Measurements from ENCODE around the gene ACACA. TPM values are rescaled to one million over a fixed set of nuclear protein-coding genes. Genes with fewer than 3 reads are reported as not detected.

ACACA gene
- 10 to 100 TPM; 22.9 to 23.9 (median 23.6) TPM for total RNA-seq
- 29.1 TPM for total RNA-seq (2013)

DNA sequence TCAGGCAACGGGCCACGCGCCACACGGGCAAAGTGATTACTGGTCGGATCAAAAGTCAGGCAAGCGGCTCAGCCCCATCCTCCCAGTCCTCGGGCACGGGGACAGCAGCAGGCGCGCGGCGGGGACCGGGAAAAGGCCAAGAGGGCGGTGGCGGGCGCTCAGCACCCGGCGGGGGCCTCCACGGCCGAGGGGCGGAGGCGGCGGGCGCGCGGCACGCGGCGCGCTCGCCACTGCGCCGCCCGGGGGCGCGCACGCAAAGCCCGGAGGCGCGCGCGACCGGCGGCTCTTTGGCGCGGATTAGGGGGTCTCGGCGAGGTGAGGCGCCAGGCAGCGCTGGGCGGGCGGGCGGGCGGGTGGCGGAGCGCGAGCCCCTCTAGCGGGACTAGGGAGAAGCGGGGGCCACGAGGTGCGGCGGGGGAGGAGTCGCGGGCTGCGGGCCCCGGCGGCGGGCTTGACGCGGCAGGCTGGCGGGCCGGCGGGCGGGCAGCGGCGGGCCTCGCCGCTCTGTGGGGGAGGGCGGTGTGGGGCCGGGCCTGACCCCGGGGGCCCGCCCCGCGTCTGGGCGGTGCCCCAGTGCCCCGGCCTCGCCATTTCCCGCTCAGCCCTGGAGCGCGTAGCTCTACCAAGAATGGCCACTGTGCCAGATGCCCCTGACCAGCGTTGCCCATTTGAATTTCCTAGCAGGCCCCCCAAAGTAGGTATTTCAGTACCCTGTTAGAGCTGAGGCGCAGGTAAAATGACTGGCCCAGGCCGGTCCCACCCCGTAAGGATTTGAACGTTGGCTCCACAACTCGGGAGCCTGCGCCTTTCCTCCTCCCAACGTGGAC is at the start of gene ACACA, which contains the start of gene TADA2A:
ACACA (minus strand) TSS at position 202 of the 827 bp plus-strand sequence. CDS start 537 bp downstream, outside the sequence.
TADA2A (plus strand) TSS at position 252 of the 827 bp plus-strand sequence. CDS start 4,480 bp downstream, outside the sequence.
- peak; percentile 78 to 85 for DNase-seq
- peaks cover 19% of the 10 kb centered on the region for H3K4me1 ChIP-seq (ENCODE audit: control insufficient read depth, insufficient read depth, low read length)
- Mint-ChIP-seq H3K9me3 (no peaks in the 10 kb centered on the region), H3K36me3 (no peaks in the 10 kb centered on the region), H3K4me1 (peaks cover 9 to 17% of the 10 kb centered on the region in 2 donors), H3K4me3 (peak within 1 kb of the TSS; percentile 95), H3K27me3 (ENCODE audit: low read depth in 2 of 2) (no peaks in the 10 kb centered on the region), H3K27ac (peak within 1 kb of the TSS; percentile 87 to 91)
- WGBS (ENCODE audit: insufficient coverage), result under 1% methylated on average over 98 of the region's 98 CpGs
- no peaks in the 10 kb centered on the region for H3K36me3 ChIP-seq (ENCODE audit: control insufficient read depth, insufficient read depth, low read length)
- intact Hi-C loops (cut with micrococcal nuclease), result loop anchor here (1.0 kb wide), 1 partner anchor 48 kb away; no protein-coding TSS in a partner anchor
- ATAC-seq, result peak; percentile 94 to 99 (median 96)
- H3K27me3 ChIP-seq (ENCODE audit: control insufficient read depth, insufficient read depth, low read length), result no peaks in the 10 kb centered on the region
- TF ChIP-seq, protein P1, sequence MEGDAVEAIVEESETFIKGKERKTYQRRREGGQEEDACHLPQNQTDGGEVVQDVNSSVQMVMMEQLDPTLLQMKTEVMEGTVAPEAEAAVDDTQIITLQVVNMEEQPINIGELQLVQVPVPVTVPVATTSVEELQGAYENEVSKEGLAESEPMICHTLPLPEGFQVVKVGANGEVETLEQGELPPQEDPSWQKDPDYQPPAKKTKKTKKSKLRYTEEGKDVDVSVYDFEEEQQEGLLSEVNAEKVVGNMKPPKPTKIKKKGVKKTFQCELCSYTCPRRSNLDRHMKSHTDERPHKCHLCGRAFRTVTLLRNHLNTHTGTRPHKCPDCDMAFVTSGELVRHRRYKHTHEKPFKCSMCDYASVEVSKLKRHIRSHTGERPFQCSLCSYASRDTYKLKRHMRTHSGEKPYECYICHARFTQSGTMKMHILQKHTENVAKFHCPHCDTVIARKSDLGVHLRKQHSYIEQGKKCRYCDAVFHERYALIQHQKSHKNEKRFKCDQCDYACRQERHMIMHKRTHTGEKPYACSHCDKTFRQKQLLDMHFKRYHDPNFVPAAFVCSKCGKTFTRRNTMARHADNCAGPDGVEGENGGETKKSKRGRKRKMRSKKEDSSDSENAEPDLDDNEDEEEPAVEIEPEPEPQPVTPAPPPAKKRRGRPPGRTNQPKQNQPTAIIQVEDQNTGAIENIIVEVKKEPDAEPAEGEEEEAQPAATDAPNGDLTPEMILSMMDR (IDR thresholded peaks at IDR 0.05), result no peak
- peak within 1 kb of the TSS; percentile 81 for H3K4me3 ChIP-seq (ENCODE audit: low read length)
- no peaks in the 10 kb centered on the region for H3K9me3 ChIP-seq (ENCODE audit: control insufficient read depth, insufficient read depth, low read length)
- peak within 1 kb of the TSS; percentile 71 for H3K27ac ChIP-seq (ENCODE audit: low read length)

DNA sequence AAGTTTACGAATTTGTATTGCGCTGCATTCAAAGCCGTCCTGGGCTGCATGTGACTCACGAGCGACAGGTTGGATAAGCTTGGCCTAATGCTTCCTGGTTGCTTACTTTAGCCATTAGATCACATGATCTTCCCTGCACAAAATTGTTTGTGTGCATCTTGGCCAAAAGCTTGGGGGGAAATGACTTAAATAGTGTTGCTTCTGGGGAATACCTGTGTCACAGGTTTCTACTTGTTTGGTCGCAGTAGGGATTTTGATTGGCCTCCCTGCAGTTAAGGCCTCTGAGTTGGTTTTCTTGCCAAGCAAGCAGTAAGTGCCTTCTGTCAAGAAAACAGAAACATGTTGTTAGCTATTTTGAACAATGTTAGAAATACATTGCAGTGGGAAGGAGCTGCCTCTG is 43.5 kb upstream of the ACACA start:
- no peaks in the 10 kb centered on the region for H3K36me3 Mint-ChIP-seq
- H3K9me3 Mint-ChIP-seq, result no peaks in the 10 kb centered on the region
- H3K4me3 Mint-ChIP-seq, result no peak overlapping the region
- TF ChIP-seq, protein P1 (IDR thresholded peaks at IDR 0.05), result no peak
- H3K36me3 ChIP-seq (ENCODE audit: control insufficient read depth, insufficient read depth, low read length), result peaks cover 25% of the 10 kb centered on the region
- H3K9me3 ChIP-seq (ENCODE audit: control insufficient read depth, insufficient read depth, low read length), result no peaks in the 10 kb centered on the region
- H3K27ac Mint-ChIP-seq, result no peak overlapping the region
- H3K27me3 Mint-ChIP-seq (ENCODE audit: low read depth in 2 of 2), result no peaks in the 10 kb centered on the region
- H3K4me1 ChIP-seq (ENCODE audit: control insufficient read depth, insufficient read depth, low read length), result no peaks in the 10 kb centered on the region
- ATAC-seq (no peak), DNase-seq (no peak)
- H3K4me1 Mint-ChIP-seq, result no peaks in the 10 kb centered on the region
- 99% methylated on average over 6 of the region's 6 CpGs for WGBS (ENCODE audit: insufficient coverage)
- intact Hi-C loops (cut with micrococcal nuclease), result no loop called here
- no peak overlapping the region for H3K4me3 ChIP-seq (ENCODE audit: low read length)
- no peak overlapping the region for H3K27ac ChIP-seq (ENCODE audit: low read length)
- no peaks in the 10 kb centered on the region for H3K27me3 ChIP-seq (ENCODE audit: control insufficient read depth, insufficient read depth, low read length)

DNA sequence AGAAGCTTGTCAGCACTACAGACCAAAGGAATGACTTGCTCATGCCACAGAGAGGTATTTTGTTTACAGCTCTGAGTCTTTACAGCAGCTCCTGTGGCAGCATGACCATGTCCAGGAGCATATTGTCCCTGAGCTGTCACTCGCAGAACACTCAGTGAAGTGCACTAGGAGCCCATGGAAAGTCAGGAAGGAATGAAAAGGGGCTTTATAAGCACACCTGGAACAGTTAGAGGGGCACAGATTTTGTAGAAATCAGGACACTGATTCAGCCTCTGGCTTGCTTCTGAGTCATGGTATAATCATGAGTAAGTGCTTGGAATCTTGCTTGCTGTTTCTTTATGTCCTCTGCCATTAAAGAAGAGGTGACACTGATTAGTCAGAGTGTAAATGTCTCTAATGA is 41.0 kb upstream of the ACACA start:
- Histone ChIP-seq H3K27ac (ENCODE audit: low read length) (no peak overlapping the region), H3K9me3 (ENCODE audit: control insufficient read depth, insufficient read depth, low read length) (no peaks in the 10 kb centered on the region), H3K27me3 (ENCODE audit: control insufficient read depth, insufficient read depth, low read length) (no peaks in the 10 kb centered on the region), H3K36me3 (ENCODE audit: control insufficient read depth, insufficient read depth, low read length) (peaks cover 41% of the 10 kb centered on the region), H3K4me3 (ENCODE audit: low read length) (no peak overlapping the region), H3K4me1 (ENCODE audit: control insufficient read depth, insufficient read depth, low read length) (no peaks in the 10 kb centered on the region)
- intact Hi-C loops (cut with micrococcal nuclease), result no loop called here
- DNase-seq, result no peak
- no peak overlapping the region for H3K4me3 Mint-ChIP-seq
- no peaks in the 10 kb centered on the region for H3K9me3 Mint-ChIP-seq
- TF ChIP-seq, protein P1 (IDR thresholded peaks at IDR 0.05), result no peak
- no peaks in the 10 kb centered on the region for H3K36me3 Mint-ChIP-seq
- H3K27me3 Mint-ChIP-seq (ENCODE audit: low read depth in 2 of 2), result no peaks in the 10 kb centered on the region
- no peak for ATAC-seq
- WGBS (ENCODE audit: insufficient coverage), result 96% methylated on average over 1 of the region's 1 CpG
- H3K27ac Mint-ChIP-seq, result no peak overlapping the region
- no peaks in the 10 kb centered on the region for H3K4me1 Mint-ChIP-seq
